HG03196 (cell line): ENCODE results near the gene PDLIM3.
"Not testable (repeated sequence)": the region's sequence is repeated elsewhere in the genome, so short reads cannot be mapped to it uniquely, and the experiment has no call there.

Experiments used
- ATAC-seq: cut with Tn5 transposase; IDR thresholded peaks from one replicate; pipeline ENCODE4 v1.9.1; 2021; ENCODE audit not compliant: unreplicated experiment

Gene PDLIM3

GRCh38 chr4:185522451-185522850, 12.9 kb downstream of the PDLIM3 start:
- ATAC-seq: no peak

- no peak for ATAC-seq
These were observed 15.2 kb downstream of the PDLIM3 start for GRCh38 chr4:185520119-185520518.

- ATAC-seq: no peak
These were observed 16.8 kb downstream of the PDLIM3 start for GRCh38 chr4:185518494-185518893.

- ATAC-seq: no peak
These were observed 17.2 kb downstream of the PDLIM3 start for GRCh38 chr4:185518069-185518468.

GRCh38 chr4:185515248-185515647, 20.1 kb downstream of the PDLIM3 start:
- ATAC-seq: no peak

GRCh38 chr4:185514182-185514697, 21.1 kb downstream of the PDLIM3 start:
- ATAC-seq: no peak

- no peak for ATAC-seq
These were observed 21.7 kb downstream of the PDLIM3 start for GRCh38 chr4:185513489-185514181.

GRCh38 chr4:185512516-185512915, 22.8 kb downstream of the PDLIM3 start:
- no peak for ATAC-seq

GRCh38 chr4:185511243-185511642, 24.1 kb downstream of the PDLIM3 start:
- ATAC-seq: not testable (repeated sequence)

- no peak for ATAC-seq
These were observed 24.5 kb downstream of the PDLIM3 start for GRCh38 chr4:185510806-185511205.

- ATAC-seq: no peak
These were observed 27.1 kb downstream of the PDLIM3 start for GRCh38 chr4:185508181-185508580.

- ATAC-seq: no peak
These were observed 28.9 kb downstream of the PDLIM3 start for GRCh38 chr4:185506422-185506821.

GRCh38 chr4:185504098-185505047, 30.9 kb downstream of the PDLIM3 start:
- no peak for ATAC-seq

- ATAC-seq: no peak
These were observed 32.9 kb downstream of the PDLIM3 start for GRCh38 chr4:185502386-185502785.

GRCh38 chr4:185500576-185500975, 34.7 kb downstream of the PDLIM3 start:
- no peak for ATAC-seq

GRCh38 chr4:185500035-185500434, 35.3 kb downstream of the PDLIM3 start:
- ATAC-seq: no peak

GRCh38 chr4:185488650-185489049, 46.7 kb downstream of the PDLIM3 start:
- ATAC-seq: no peak

GRCh38 chr4:185481401-185481800, 53.9 kb downstream of the PDLIM3 start:
- ATAC-seq: no peak

- ATAC-seq: peak; percentile 23
These were observed 55.1 kb downstream of the PDLIM3 start for GRCh38 chr4:185480016-185480732.

- ATAC-seq: peak; percentile 84
These were observed 55.8 kb downstream of the PDLIM3 start for GRCh38 chr4:185479507-185479971.

- ATAC-seq: no peak
These were observed 62.1 kb downstream of the PDLIM3 start for GRCh38 chr4:185473247-185473646.
